Spleen (tissue), 11 donors: ENCODE results near the gene ADD3. TPM values are rescaled to one million over a fixed set of nuclear protein-coding genes. Genes with fewer than 3 reads are reported as not detected.
A peak's percentile ranks its signal among the peaks of the same experiment; 100 is the strongest.

Experiments
- DNase-seq: peaks from one replicate; pipeline ENCODE4 v3.0.0-alpha.2; 2020
- H3K27ac ChIP-seq, 8 donors: fragments of 200-600 bp; sonication (generic) in 7 of 8; 1 replicate in 4 of 8; 2 replicates in 4 of 8; pipeline versions ENCODE4 v1.5.0 to v1.8.0; 2016 to 2021; ENCODE audit warnings: inconsistent platforms in 4 of 8, mild to moderate bottlenecking in 4 of 8, moderate library complexity in 1 of 8
- H3K27me3 ChIP-seq, 7 donors: fragments of 200-600 bp; sonication (generic) in 6 of 7; replicated peaks in 1 of 7; 1 replicate in 4 of 7; 2 replicates in 3 of 7; pipeline versions ENCODE4 v1.5.0 to v1.8.0; 2016 to 2021; ENCODE audit warnings: inconsistent platforms in 3 of 7, mild to moderate bottlenecking in 1 of 7
- H3K36me3 ChIP-seq, 6 donors: fragments of 200-600 bp; sonication (generic) in 5 of 6; 1 replicate in 4 of 6; 2 replicates in 2 of 6; pipeline versions ENCODE4 v1.5.0 to v1.8.0; 2016 to 2021; ENCODE audit warnings: inconsistent platforms in 2 of 6
- H3K4me1 ChIP-seq, 6 donors: fragments of 200-600 bp; sonication (generic) in 5 of 6; 1 replicate in 3 of 6; 2 replicates in 3 of 6; pipeline versions ENCODE4 v1.5.0 to v1.8.0; 2016 to 2021; ENCODE audit warnings: inconsistent platforms in 3 of 6
- H3K4me3 ChIP-seq, 8 donors: fragments of 200-600 bp; sonication (generic) in 7 of 8; 1 replicate in 4 of 8; 2 replicates in 4 of 8; pipeline versions ENCODE4 v1.5.0 to v1.8.0; 2016 to 2021; ENCODE audit warnings: inconsistent platforms in 4 of 8, mild to moderate bottlenecking in 4 of 8, moderate library complexity in 2 of 8
- H3K9me3 ChIP-seq, 8 donors: fragments of 200-600 bp; sonication (generic) in 7 of 8; 1 replicate in 4 of 8; 2 replicates in 4 of 8; pipeline versions ENCODE4 v1.5.0 to v1.8.0; 2016 to 2021; ENCODE audit warnings: inconsistent platforms in 4 of 8
- CTCF ChIP-seq, 11 experiments: fragments of 200-600 bp in 7 of 11; fragments of 450-650 bp in 4 of 11; sonication (generic) in 4 of 11; IDR thresholded peaks in 8 of 11; conservative IDR thresholded peaks in 3 of 11; 1 replicate in 7 of 11; 2 replicates in 4 of 11; pipeline versions ENCODE4 v1.4.0 to v1.8.0; 2016 to 2021; ENCODE audit warnings: antibody characterized with exemption in 11 of 11, inconsistent platforms in 4 of 11, mild to moderate bottlenecking in 1 of 11
- POLR2A ChIP-seq, 3 donors: fragments of 450-650 bp; IDR thresholded peaks; one replicate each; pipeline ENCODE4 v1.5.1; 2017; ENCODE audit warnings: antibody characterized with exemption in 3 of 3, mild to moderate bottlenecking in 1 of 3
- POLR2AphosphoS5 ChIP-seq, 3 donors: sonication (generic); formaldehyde crosslinking; IDR thresholded peaks; one replicate each; pipeline ENCODE4 v1.5.1; 2017; ENCODE audit warnings: antibody characterized with exemption in 3 of 3
- WGBS, 5 donors: extraction: QIAGEN DNeasy Blood & Tissue Kit in 3 of 5; methylation state at CpG; one replicate each; pipeline versions ENCODE4 v1.1.5 to v1.1.7; 2013 to 2018; 5-methylcytosine and 5-hydroxymethylcytosine counted together
- intact Hi-C: fragments of 100-400 bp; cut with DNase I; formaldehyde crosslinking; loops from one replicate; pipeline ENCODE4 v1.15.0; 2023; ENCODE audit warnings: low total_unique reads
- polyA plus RNA-seq, 3 donors: library from polyadenylated mRNA; stranded (reverse); fragments of 200-250 nt; gene quantifications; one replicate each; pipeline ENCODE4 v1.2.1, GENCODE V29; 2013
- total RNA-seq, 7 donors: library from RNA; depleted of rRNA in 3 of 7; stranded (reverse); fragments of >200 nt in 3 of 7; fragmentation: NEBNext Ultra II Directional in 4 of 7; extraction: Animal tissue kit (Norgen Biotek cat#: 25700) in 4 of 7; gene quantifications; one replicate each; pipeline versions ENCODE4 v1.1.0 to v1.2.1, GENCODE V29; 2016 to 2021
- donor health status: healthy with polysubstance abuse.
- donor health status: DM: no; HTN: no; CAD: no; lungs with moderate emphysema.
- donor health status: DM: no; HTN: no; CAD: no.
- donor health status: Bipolar disorder and iron deficiency.
- donor health status: healthy.
- donor health status: DM: no; HTN: no; CAD: no.
- donor health status: DM: yes; HTN: yes; CAD: no.

The ADD3 gene
- total and polyA plus RNA-seq, 10 donors, result 35.0 to 155 (median 94.9) TPM

GRCh38 chr10:110077436-110078130 lies 69.8 kb downstream of the ADD3 start:
- 53 to 63% (median 54%) methylated on average over 5 of the region's 5 CpGs for WGBS, 5 donors
- H3K27ac ChIP-seq, result peak overlapping the region; percentile 73 to 93 (median 90)
- intact Hi-C loops, result no loop called here
- no peaks in the 10 kb centered on the region for H3K36me3 ChIP-seq
- no peaks in the 10 kb centered on the region for H3K27me3 ChIP-seq
- TF ChIP-seq POLR2AphosphoS5 (IDR thresholded peaks at IDR 0.05) (peak in 1 of 3 donors; percentile 56), CTCF (IDR thresholded peaks at IDR 0.05 in 8 of 11, conservative IDR thresholded peaks at IDR 0.05 in 3 of 11) (no peak)
- peak overlapping the region in 4 of 8 donors; percentile 2 to 55 (median 18) for H3K4me3 ChIP-seq
- H3K4me1 ChIP-seq, result peaks cover 48 to 100% (median 86%) of the 10 kb centered on the region in 6 donors
- no peaks in the 10 kb centered on the region for H3K9me3 ChIP-seq
- DNase-seq, result no peak

GRCh38 chr10:110078317-110078716 lies 70.5 kb downstream of the ADD3 start:
- Histone ChIP-seq H3K27me3 (no peaks in the 10 kb centered on the region), H3K4me3 (peak overlapping the region in 1 of 8 donors; percentile 55), H3K9me3 (no peaks in the 10 kb centered on the region), H3K4me1 (peaks cover 53 to 100% (median 90%) of the 10 kb centered on the region in 6 donors), H3K36me3 (no peaks in the 10 kb centered on the region), H3K27ac (peak overlapping the region; percentile 73 to 93 (median 90))
- intact Hi-C loops, result no loop called here
- no peak for DNase-seq
- TF ChIP-seq POLR2AphosphoS5 (IDR thresholded peaks at IDR 0.05) (no peak), POLR2A (IDR thresholded peaks at IDR 0.05) (no peak), CTCF (IDR thresholded peaks at IDR 0.05 in 8 of 11, conservative IDR thresholded peaks at IDR 0.05 in 3 of 11) (no peak)
- 55 to 77% (median 71%) methylated on average over 3 of the region's 3 CpGs for WGBS, 5 donors

- H3K27me3 ChIP-seq, result no peaks in the 10 kb centered on the region
- peak overlapping the region in 1 of 8 donors; percentile 31 for H3K4me3 ChIP-seq
- WGBS, 5 donors, result 11 to 36% (median 18%) methylated on average over 3 of the region's 3 CpGs
- H3K27ac ChIP-seq, result peak overlapping the region; percentile 54 to 87 (median 79)
- intact Hi-C loops, result no loop called here
- DNase-seq, result no peak
- H3K9me3 ChIP-seq, result no peaks in the 10 kb centered on the region
- no peaks in the 10 kb centered on the region for H3K36me3 ChIP-seq
- peaks cover 35 to 100% (median 78%) of the 10 kb centered on the region in 6 donors for H3K4me1 ChIP-seq
- TF ChIP-seq POLR2AphosphoS5 (IDR thresholded peaks at IDR 0.05), result peak in 1 of 3 donors; percentile 74
- TF ChIP-seq POLR2A (IDR thresholded peaks at IDR 0.05), result no peak
- TF ChIP-seq CTCF (IDR thresholded peaks at IDR 0.05 in 8 of 11, conservative IDR thresholded peaks at IDR 0.05 in 3 of 11), result no peak
Observed at GRCh38 chr10:110081911-110082310, 74.1 kb downstream of the ADD3 start.

- intact Hi-C loops, result no loop called here
- TF ChIP-seq POLR2AphosphoS5 (IDR thresholded peaks at IDR 0.05), result no peak
- TF ChIP-seq POLR2A (IDR thresholded peaks at IDR 0.05), result no peak
- no peak for TF ChIP-seq CTCF (IDR thresholded peaks at IDR 0.05 in 8 of 11, conservative IDR thresholded peaks at IDR 0.05 in 3 of 11)
- H3K36me3 ChIP-seq, result no peaks in the 10 kb centered on the region
- peaks cover 22 to 98% (median 65%) of the 10 kb centered on the region in 6 donors for H3K4me1 ChIP-seq
- no peak overlapping the region for H3K4me3 ChIP-seq
- peak overlapping the region in 4 of 8 donors; percentile 27 to 84 (median 57) for H3K27ac ChIP-seq
- no peak for DNase-seq
- H3K9me3 ChIP-seq, result no peaks in the 10 kb centered on the region
- no peaks in the 10 kb centered on the region for H3K27me3 ChIP-seq
Observed at GRCh38 chr10:110083884-110084283, 76.1 kb downstream of the ADD3 start.
